OCI-LY3 (cell line): ENCODE measurements around the gene RIMKLA.

Experiments used
- H2AFZ ChIP-seq: fragments of 200-600, 300-600 bp; shearing (Covaris generic); 2 replicates; pipeline ENCODE4 v1.6.0; 2014; ENCODE audit warnings: antibody characterized with exemption, low read depth, low read length
- H3K27ac ChIP-seq: fragments of 200-600, 300-600 bp; sonication (generic); 2 replicates; pipeline ENCODE4 v1.5.1; 2014; ENCODE audit warnings: mild to moderate bottlenecking, low read length, moderate library complexity, mixed read lengths
- H3K27me3 ChIP-seq: fragments of 200-600, 300-600 bp; sonication (generic); 2 replicates; pipeline ENCODE4 v1.6.1; 2014; ENCODE audit warnings: low read depth, low read length, mixed read lengths
- H3K36me3 ChIP-seq: fragments of 200-600, 300-600 bp; sonication (generic); replicated peaks from 2 replicates; pipeline ENCODE3; 2014; ENCODE audit warnings: low read depth, low read length, mixed read lengths
- H3K4me1 ChIP-seq: fragments of 300-600, 200-600 bp; sonication (generic); 2 replicates; pipeline ENCODE4 v1.6.1; 2014; ENCODE audit warnings: low read length, mixed read lengths
- H3K4me2 ChIP-seq: fragments of 200-600, 300-600 bp; sonication (generic); 2 replicates; pipeline ENCODE4 v1.6.1; 2014; ENCODE audit warnings: low read length, mixed read lengths
- H3K4me3 ChIP-seq: fragments of 300-600, 200-600 bp; sonication (generic); 2 replicates; pipeline ENCODE4 v1.5.1; 2014; ENCODE audit warnings: antibody characterized with exemption, mild to moderate bottlenecking, low read length, moderate library complexity
- H3K79me2 ChIP-seq: fragments of 300-600, 200-600 bp; shearing (Covaris generic); 2 replicates; pipeline ENCODE4 v1.6.1; 2014; ENCODE audit warnings: mild to moderate bottlenecking, low read length, mixed read lengths
- H3K9ac ChIP-seq: fragments of 300-600, 200-600 bp; shearing (Covaris generic); 2 replicates; pipeline ENCODE4 v1.6.0; 2014; ENCODE audit warnings: mild to moderate bottlenecking, low read length, moderate library complexity
- H3K9me3 ChIP-seq: fragments of 200-600, 300-600 bp; shearing (Covaris generic); 2 replicates; pipeline ENCODE4 v1.6.1; 2014; ENCODE audit warnings: low read length, mixed read lengths; ENCODE audit not compliant: insufficient read depth
- H4K20me1 ChIP-seq: fragments of 200-600, 300-600 bp; sonication (generic); 2 replicates; pipeline ENCODE4 v1.6.1; 2016; ENCODE audit warnings: low read length, mixed read lengths; ENCODE audit not compliant: insufficient read depth
- CTCF ChIP-seq: fragments of 200-600, 300-600 bp; sonication (generic); IDR thresholded peaks from 2 replicates; pipeline ENCODE4 v1.5.1; 2014; ENCODE audit warnings: antibody characterized with exemption, low read length, low read depth
- EZH2phosphoT487 ChIP-seq: fragments of 200-600 bp; shearing (Covaris generic); IDR thresholded peaks from 2 replicates; pipeline ENCODE4 v1.6.1; 2018; ENCODE audit warnings: antibody characterized with exemption, mixed run types, low read depth

RIMKLA gene

GRCh38 chr1:42469727-42470126 lies 89.1 kb downstream of the RIMKLA start:
- TF ChIP-seq EZH2phosphoT487 = no peak
- no peak for TF ChIP-seq CTCF
- H4K20me1 ChIP-seq = no peaks in the 10 kb centered on the region
- no peak overlapping the region for H3K27ac ChIP-seq
- H3K4me2 ChIP-seq = peak overlapping the region; percentile 41
- H3K36me3 ChIP-seq = no peaks in the 10 kb centered on the region
- peaks cover 12% of the 10 kb centered on the region for H3K4me1 ChIP-seq
- no peak overlapping the region for H3K9ac ChIP-seq
- H3K79me2 ChIP-seq = no peaks in the 10 kb centered on the region
- H2AFZ ChIP-seq = no peak overlapping the region
- no peaks in the 10 kb centered on the region for H3K27me3 ChIP-seq
- H3K9me3 ChIP-seq = no peaks in the 10 kb centered on the region
- no peak overlapping the region for H3K4me3 ChIP-seq
